Neural crest cell (in vitro differentiated cells): Measurements from ENCODE around the gene P2RY1. TPM values are rescaled to one million over a fixed set of nuclear protein-coding genes. Genes with fewer than 3 reads are reported as not detected.

Experiments used
- DNase-seq: peaks from one replicate; pipeline ENCODE4 v3.0.0; 2021; ENCODE audit warnings: low read depth, mixed read lengths, low spot score
- H3K27ac Mint-ChIP-seq: one replicate; pipeline ENCODE4 v1.8.0; 2021; ENCODE audit warnings: mild to moderate bottlenecking, mixed read lengths; ENCODE audit not compliant: unreplicated experiment
- H3K27me3 Mint-ChIP-seq: 2 replicates; pipeline ENCODE4 v1.8.0; 2021; ENCODE audit warnings: low read depth, mild to moderate bottlenecking, mixed read lengths
- H3K36me3 Mint-ChIP-seq: 2 replicates; pipeline ENCODE4 v1.8.0; 2021; ENCODE audit warnings: low read depth, mild to moderate bottlenecking, mixed read lengths
- H3K4me1 Mint-ChIP-seq: 2 replicates; pipeline ENCODE4 v1.8.0; 2021; ENCODE audit warnings: mixed read lengths
- H3K4me3 Mint-ChIP-seq: one replicate; pipeline ENCODE4 v1.8.0; 2021; ENCODE audit warnings: mild to moderate bottlenecking, mixed read lengths
- H3K9me3 Mint-ChIP-seq: 2 replicates; pipeline ENCODE4 v1.8.0; 2021; ENCODE audit warnings: mixed read lengths
- CTCF ChIP-seq: fragments of 200-600 bp; sonication (generic); conservative IDR thresholded peaks from 2 replicates; pipeline ENCODE4 v1.5.0; 2021; ENCODE audit warnings: antibody characterized with exemption, mild to moderate bottlenecking
- total RNA-seq: library from RNA; stranded (reverse); gene quantifications from 2 replicates; pipeline ENCODE4 v1.2.1, GENCODE V29; 2021

Gene P2RY1
- total RNA-seq, 1 donor from 2014 or later = 9.0 TPM

GRCh38 chr3:152825566-152825965, 9.4 kb upstream of the P2RY1 start:
- no peak for TF ChIP-seq CTCF
- Mint-ChIP-seq H3K27ac (no peak overlapping the region), H3K4me3 (no peak overlapping the region), H3K27me3 (no peaks in the 10 kb centered on the region), H3K4me1 (no peaks in the 10 kb centered on the region), H3K9me3 (no peaks in the 10 kb centered on the region), H3K36me3 (no peaks in the 10 kb centered on the region)
- no peak for DNase-seq

GRCh38 chr3:152826476-152826875, 8.5 kb upstream of the P2RY1 start:
- Mint-ChIP-seq H3K4me1 (no peaks in the 10 kb centered on the region), H3K4me3 (no peak overlapping the region), H3K27me3 (no peaks in the 10 kb centered on the region), H3K27ac (no peak overlapping the region), H3K9me3 (no peaks in the 10 kb centered on the region), H3K36me3 (no peaks in the 10 kb centered on the region)
- no peak for TF ChIP-seq CTCF
- no peak for DNase-seq

- Mint-ChIP-seq H3K9me3 (no peaks in the 10 kb centered on the region), H3K27ac (no peak overlapping the region), H3K36me3 (no peaks in the 10 kb centered on the region), H3K4me1 (no peaks in the 10 kb centered on the region), H3K27me3 (no peaks in the 10 kb centered on the region), H3K4me3 (no peak overlapping the region)
- DNase-seq = no peak
- TF ChIP-seq CTCF = no peak
These were observed 7.6 kb upstream of the P2RY1 start for GRCh38 chr3:152827313-152827712.

GRCh38 chr3:152828075-152828840, 6.7 kb upstream of the P2RY1 start:
- no peak overlapping the region for H3K4me3 Mint-ChIP-seq
- H3K4me1 Mint-ChIP-seq = no peaks in the 10 kb centered on the region
- H3K9me3 Mint-ChIP-seq = no peaks in the 10 kb centered on the region
- H3K36me3 Mint-ChIP-seq = no peaks in the 10 kb centered on the region
- no peak overlapping the region for H3K27ac Mint-ChIP-seq
- no peak for TF ChIP-seq CTCF
- H3K27me3 Mint-ChIP-seq = no peaks in the 10 kb centered on the region
- DNase-seq = no peak

GRCh38 chr3:152830245-152830644, 4.7 kb upstream of the P2RY1 start:
- no peaks in the 10 kb centered on the region for H3K9me3 Mint-ChIP-seq
- DNase-seq = no peak
- H3K27me3 Mint-ChIP-seq = peaks cover 3% of the 10 kb centered on the region
- no peak for TF ChIP-seq CTCF
- H3K4me3 Mint-ChIP-seq = no peak overlapping the region
- no peak overlapping the region for H3K27ac Mint-ChIP-seq
- no peaks in the 10 kb centered on the region for H3K36me3 Mint-ChIP-seq
- H3K4me1 Mint-ChIP-seq = peaks cover 8% of the 10 kb centered on the region
